ENCODE measurements around the gene C14orf39.
"Not testable (repeated sequence)": the region's sequence is repeated elsewhere in the genome, so short reads cannot be mapped to it uniquely, and the experiment has no call there.

C14orf39 gene

DNA sequence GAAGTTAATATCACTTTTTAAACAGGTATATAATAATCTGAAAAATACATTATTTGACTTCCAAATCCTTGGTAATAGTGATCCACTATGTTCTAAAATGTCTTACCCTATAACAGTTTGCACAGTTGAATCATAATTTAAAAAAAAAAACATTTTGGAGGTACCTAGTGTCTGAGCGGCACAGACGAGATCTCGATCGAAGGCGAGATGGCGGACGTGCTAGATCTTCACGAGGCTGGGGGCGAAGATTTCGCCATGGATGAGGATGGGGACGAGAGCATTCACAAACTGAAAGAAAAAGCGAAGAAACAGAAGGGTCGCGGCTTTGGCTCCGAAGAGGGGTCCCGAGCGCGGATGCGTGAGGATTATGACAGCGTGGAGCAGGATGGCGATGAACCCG is 88.3 kb downstream of the C14orf39 start:
- not testable (repeated sequence) for H3K36me3 Mint-ChIP-seq; H3K27ac Mint-ChIP-seq; H3K4me3 Mint-ChIP-seq; H3K4me1 Mint-ChIP-seq (ENCODE audit: low read depth); H3K9me3 Mint-ChIP-seq (ENCODE audit: low read depth)
- H3K27me3 Mint-ChIP-seq: peaks cover 12% of the 10 kb centered on the region

DNA sequence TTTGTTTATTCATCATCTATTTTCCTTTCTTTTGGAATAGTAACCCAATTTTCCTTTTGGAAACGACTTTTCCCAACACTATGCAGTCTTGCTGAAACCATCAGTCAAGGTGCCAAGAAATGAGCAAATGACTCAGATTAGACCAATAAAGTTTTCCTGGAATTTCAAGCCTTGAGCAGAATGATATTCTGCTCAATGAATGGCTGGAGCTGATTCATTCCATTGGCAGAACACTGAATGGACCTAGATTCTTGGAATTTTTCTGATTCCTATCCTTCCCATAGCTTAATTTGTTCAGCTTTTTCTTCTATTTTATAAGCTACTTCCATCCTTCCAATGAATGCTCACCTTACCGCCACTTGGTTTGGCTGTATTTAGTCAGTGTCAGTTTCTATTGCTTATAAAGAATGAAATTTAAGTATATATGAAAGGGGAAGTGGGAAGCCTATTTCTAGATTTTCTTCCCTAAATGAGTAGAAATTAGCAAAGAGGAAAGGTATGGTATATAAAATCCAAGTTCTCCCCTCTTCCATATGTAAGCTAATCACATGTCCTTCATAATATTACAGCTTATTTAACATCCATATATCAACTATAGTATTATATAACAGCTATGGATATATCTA is 89.0 kb downstream of the C14orf39 start:
- Mint-ChIP-seq H3K36me3 (no peaks in the 10 kb centered on the region), H3K9me3 (ENCODE audit: low read depth) (peaks cover 4% of the 10 kb centered on the region), H3K4me3 (no peak overlapping the region)

More for the DNA sequence above, 89.0 kb downstream of the C14orf39 start:
- Mint-ChIP-seq H3K27ac (no peak overlapping the region), H3K4me1 (ENCODE audit: low read depth) (no peaks in the 10 kb centered on the region), H3K27me3 (peaks cover 12% of the 10 kb centered on the region)

All from activated naive CD8-positive, alpha-beta T cell (primary cell).